Measurements from ENCODE around the gene PRLHR.

Gene PRLHR

GRCh38 chr10:118543714-118544400 is 51.6 kb downstream of the PRLHR start:
- TF ChIP-seq MAX (IDR thresholded peaks at IDR 0.05) (peak; percentile 58; the same call in 1 of the 2 replicates), RAD21 (IDR thresholded peaks at IDR 0.05; ENCODE audit: low read depth) (peak; percentile 91), NFIC (IDR thresholded peaks at IDR 0.05) (peak; percentile 11; the same call in 1 of the 2 replicates), ZBTB7A (IDR thresholded peaks at IDR 0.05; ENCODE audit: low read depth) (no peak)

GRCh38 chr10:118542745-118543144 is 52.7 kb downstream of the PRLHR start:
- TF ChIP-seq NFIC (IDR thresholded peaks at IDR 0.05) = no peak
- TF ChIP-seq MAX (IDR thresholded peaks at IDR 0.05) = no peak
- TF ChIP-seq YY1 (IDR thresholded peaks at IDR 0.05; ENCODE audit: low read depth) = no peak
- TF ChIP-seq CEBPB (IDR thresholded peaks at IDR 0.05) = no peak
- no peak for TF ChIP-seq TCF12 (IDR thresholded peaks at IDR 0.05; ENCODE audit: low read depth)
- no peak for TF ChIP-seq EGR1 (IDR thresholded peaks at IDR 0.05)
- TF ChIP-seq REST (IDR thresholded peaks at IDR 0.05; ENCODE audit: low read depth) = no peak
- no peak for TF ChIP-seq FOXM1 (IDR thresholded peaks at IDR 0.05; ENCODE audit: borderline replicate concordance, low read depth)
- no peak for TF ChIP-seq CREB1 (IDR thresholded peaks at IDR 0.05; ENCODE audit: low read depth)
- TF ChIP-seq ZBTB7A (IDR thresholded peaks at IDR 0.05; ENCODE audit: low read depth) = no peak
- no peak for TF ChIP-seq TEAD4 (IDR thresholded peaks at IDR 0.05)
- TF ChIP-seq TAF1 (IDR thresholded peaks at IDR 0.05; ENCODE audit: low read depth) = no peak
- no peak for TF ChIP-seq RAD21 (IDR thresholded peaks at IDR 0.05; ENCODE audit: low read depth)
- TF ChIP-seq EP300 (IDR thresholded peaks at IDR 0.05; ENCODE audit: borderline replicate concordance) = no peak
- no peak for TF ChIP-seq USF1 (IDR thresholded peaks at IDR 0.05)

GRCh38 chr10:118542205-118542604 is 53.2 kb downstream of the PRLHR start:
- no peak for TF ChIP-seq CEBPB (IDR thresholded peaks at IDR 0.05)
- no peak for TF ChIP-seq FOXM1 (IDR thresholded peaks at IDR 0.05; ENCODE audit: borderline replicate concordance, low read depth)
- TF ChIP-seq USF1 (IDR thresholded peaks at IDR 0.05) = no peak
- TF ChIP-seq ZBTB7A (IDR thresholded peaks at IDR 0.05; ENCODE audit: low read depth) = no peak
- TF ChIP-seq NFIC (IDR thresholded peaks at IDR 0.05) = no peak
- no peak for TF ChIP-seq TAF1 (IDR thresholded peaks at IDR 0.05; ENCODE audit: low read depth)
- no peak for TF ChIP-seq REST (IDR thresholded peaks at IDR 0.05; ENCODE audit: low read depth)
- no peak for TF ChIP-seq YY1 (IDR thresholded peaks at IDR 0.05; ENCODE audit: low read depth)
- no peak for TF ChIP-seq TEAD4 (IDR thresholded peaks at IDR 0.05)
- no peak for TF ChIP-seq TCF12 (IDR thresholded peaks at IDR 0.05; ENCODE audit: low read depth)

GRCh38 chr10:118541718-118542117 is 53.7 kb downstream of the PRLHR start:
- TF ChIP-seq MAX (IDR thresholded peaks at IDR 0.05) (no peak), REST (IDR thresholded peaks at IDR 0.05; ENCODE audit: low read depth) (no peak), EGR1 (IDR thresholded peaks at IDR 0.05) (no peak), USF1 (IDR thresholded peaks at IDR 0.05) (no peak), CREB1 (IDR thresholded peaks at IDR 0.05; ENCODE audit: low read depth) (no peak), CEBPB (IDR thresholded peaks at IDR 0.05) (no peak), YY1 (IDR thresholded peaks at IDR 0.05; ENCODE audit: low read depth) (no peak), TEAD4 (IDR thresholded peaks at IDR 0.05) (no peak)

All from Ishikawa (cell line).